Astrocyte of the cerebellum (primary cell): Measurements from ENCODE around the gene ASF1B.

Experiments used
- DNase-seq: peaks from one replicate; pipeline ENCODE4 v3.0.0-alpha.2; 2011; ENCODE audit warnings: low read depth
- H3K4me3 ChIP-seq: 2 replicates; pipeline ENCODE4 v1.5.1; 2011; ENCODE audit warnings: mild to moderate bottlenecking, low read depth, low read length, moderate library complexity
- in situ Hi-C: cut with HindIII; loops from 2 replicates; pipeline ENCODE4 v1.10.0; 2017; ENCODE audit warnings: low sequenced_read_pairs
- TF ChIP-seq, protein P1 (sequence below): IDR thresholded peaks from 2 replicates; pipeline ENCODE4 v1.5.1; 2012; ENCODE audit warnings: low read length, low read depth, moderate library complexity, mild to moderate bottlenecking; ENCODE audit errors: missing control alignments

The ASF1B gene

DNA sequence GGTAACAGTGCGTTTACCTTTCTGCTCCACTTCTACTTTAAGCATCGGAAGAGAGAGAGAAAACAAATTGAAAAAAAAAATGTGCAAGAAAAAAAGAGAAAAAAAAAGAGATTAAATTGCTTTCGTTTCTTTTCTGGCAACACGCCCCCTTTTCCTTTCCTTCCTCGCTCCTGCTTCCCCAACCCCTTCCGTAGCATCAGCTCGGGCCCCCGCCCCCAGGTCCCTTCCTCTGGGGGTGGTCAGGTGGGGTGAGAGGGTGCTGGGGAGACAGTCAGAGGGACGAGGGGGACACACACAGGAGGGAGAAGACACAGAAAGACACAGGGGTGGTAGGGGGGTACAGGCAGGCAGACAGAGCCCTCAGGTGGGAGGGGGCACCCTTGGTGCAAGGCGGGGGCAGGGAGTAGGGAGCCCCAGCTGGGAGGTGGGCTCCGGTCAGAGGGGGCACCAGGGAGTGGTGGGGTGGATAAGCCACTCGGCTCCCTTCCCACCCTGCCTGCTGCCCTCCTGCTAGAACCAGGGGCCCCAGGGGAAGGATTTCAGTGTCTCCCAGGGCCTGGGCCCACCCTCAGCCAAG, 30.7 kb upstream of the ASF1B start:
- H3K4me3 ChIP-seq = no peak overlapping the region
- TF ChIP-seq, protein P1, sequence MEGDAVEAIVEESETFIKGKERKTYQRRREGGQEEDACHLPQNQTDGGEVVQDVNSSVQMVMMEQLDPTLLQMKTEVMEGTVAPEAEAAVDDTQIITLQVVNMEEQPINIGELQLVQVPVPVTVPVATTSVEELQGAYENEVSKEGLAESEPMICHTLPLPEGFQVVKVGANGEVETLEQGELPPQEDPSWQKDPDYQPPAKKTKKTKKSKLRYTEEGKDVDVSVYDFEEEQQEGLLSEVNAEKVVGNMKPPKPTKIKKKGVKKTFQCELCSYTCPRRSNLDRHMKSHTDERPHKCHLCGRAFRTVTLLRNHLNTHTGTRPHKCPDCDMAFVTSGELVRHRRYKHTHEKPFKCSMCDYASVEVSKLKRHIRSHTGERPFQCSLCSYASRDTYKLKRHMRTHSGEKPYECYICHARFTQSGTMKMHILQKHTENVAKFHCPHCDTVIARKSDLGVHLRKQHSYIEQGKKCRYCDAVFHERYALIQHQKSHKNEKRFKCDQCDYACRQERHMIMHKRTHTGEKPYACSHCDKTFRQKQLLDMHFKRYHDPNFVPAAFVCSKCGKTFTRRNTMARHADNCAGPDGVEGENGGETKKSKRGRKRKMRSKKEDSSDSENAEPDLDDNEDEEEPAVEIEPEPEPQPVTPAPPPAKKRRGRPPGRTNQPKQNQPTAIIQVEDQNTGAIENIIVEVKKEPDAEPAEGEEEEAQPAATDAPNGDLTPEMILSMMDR = no peak
- no peak for DNase-seq
- in situ Hi-C loops = no loop called here

DNA sequence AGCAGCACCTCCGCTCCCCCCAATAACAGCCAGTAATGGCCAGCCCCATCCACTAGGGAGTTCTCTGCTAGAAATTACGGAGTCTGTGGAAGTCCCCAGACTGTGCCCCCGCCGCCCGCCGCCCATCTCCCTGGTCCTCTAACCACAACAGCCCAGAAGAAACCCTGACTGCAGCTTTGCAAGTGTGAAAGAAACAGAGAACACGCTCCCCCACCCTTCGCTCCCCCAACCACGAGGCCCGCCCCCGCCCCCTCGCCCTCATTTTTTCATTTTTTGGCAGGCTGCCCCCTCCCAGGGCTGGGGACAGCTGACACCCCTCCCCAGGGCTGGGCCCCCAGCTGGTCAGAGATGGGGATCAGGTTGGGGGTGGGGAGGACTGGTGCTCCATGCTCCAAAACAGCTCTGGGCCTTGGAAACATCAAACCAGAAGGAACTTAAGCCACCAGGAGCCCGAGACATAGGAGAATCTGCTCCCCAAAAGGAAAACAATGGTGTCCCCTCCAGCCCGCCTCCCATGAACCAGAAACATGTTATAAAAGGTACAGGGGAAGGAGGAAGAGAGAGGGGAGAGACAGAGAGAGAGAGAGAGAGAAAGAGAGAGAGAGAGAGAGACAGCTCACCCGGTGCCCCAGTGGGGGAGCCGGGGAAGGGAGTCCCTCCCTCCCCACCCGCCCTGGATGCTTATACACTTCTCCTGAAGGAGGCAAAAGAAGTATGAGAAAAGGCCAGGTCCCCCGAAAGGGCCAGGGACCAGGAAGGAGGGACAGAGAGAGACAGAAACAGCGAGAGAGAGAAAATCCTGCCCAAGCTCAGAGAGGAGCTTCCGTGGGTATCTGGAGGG, 29.8 kb upstream of the ASF1B start:
- H3K4me3 ChIP-seq = no peak overlapping the region
- TF ChIP-seq, protein P1 = no peak
- no peak for DNase-seq
- in situ Hi-C loops = no loop called here

GRCh38 chr19:14164724-14165493, 28.5 kb upstream of the ASF1B start:
- TF ChIP-seq, protein P1 = no peak
- no peak overlapping the region for H3K4me3 ChIP-seq
- in situ Hi-C loops = no loop called here
- no peak for DNase-seq

- TF ChIP-seq, protein P1 = no peak
- DNase-seq = no peak
- in situ Hi-C loops = no loop called here
- no peak overlapping the region for H3K4me3 ChIP-seq
Observed at GRCh38 chr19:14164082-14164481, 27.7 kb upstream of the ASF1B start.

DNA sequence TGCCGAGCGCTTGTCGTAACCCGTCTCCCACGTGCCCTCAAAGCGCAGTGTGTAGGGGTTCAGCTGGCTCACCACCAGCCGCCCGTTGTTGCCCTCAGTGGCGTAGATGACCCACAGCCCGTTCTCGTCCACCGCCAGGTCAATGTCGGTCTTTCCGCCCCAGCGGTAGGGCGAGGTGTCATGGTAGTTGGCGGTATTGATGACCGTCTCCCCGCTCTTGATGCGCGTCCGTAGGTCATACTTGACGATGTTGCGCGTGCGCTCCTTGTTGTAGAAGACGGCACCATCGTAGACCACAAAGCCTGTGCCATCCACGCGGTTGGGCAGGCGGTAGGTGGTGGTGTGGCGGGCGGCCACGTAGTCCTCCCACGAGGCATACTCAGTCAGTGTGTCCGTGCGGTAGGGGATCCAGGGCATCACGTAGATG, 26.5 kb upstream of the ASF1B start:
- in situ Hi-C loops = no loop called here
- no peak for DNase-seq
- TF ChIP-seq, protein P1 = no peak
- H3K4me3 ChIP-seq = no peak overlapping the region

GRCh38 chr19:14161305-14161704, 24.9 kb upstream of the ASF1B start:
- in situ Hi-C loops = no loop called here
- no peak overlapping the region for H3K4me3 ChIP-seq
- TF ChIP-seq, protein P1 = no peak
- DNase-seq = no peak
